ENCODE data around the gene TSC22D3.

The TSC22D3 gene

DNA sequence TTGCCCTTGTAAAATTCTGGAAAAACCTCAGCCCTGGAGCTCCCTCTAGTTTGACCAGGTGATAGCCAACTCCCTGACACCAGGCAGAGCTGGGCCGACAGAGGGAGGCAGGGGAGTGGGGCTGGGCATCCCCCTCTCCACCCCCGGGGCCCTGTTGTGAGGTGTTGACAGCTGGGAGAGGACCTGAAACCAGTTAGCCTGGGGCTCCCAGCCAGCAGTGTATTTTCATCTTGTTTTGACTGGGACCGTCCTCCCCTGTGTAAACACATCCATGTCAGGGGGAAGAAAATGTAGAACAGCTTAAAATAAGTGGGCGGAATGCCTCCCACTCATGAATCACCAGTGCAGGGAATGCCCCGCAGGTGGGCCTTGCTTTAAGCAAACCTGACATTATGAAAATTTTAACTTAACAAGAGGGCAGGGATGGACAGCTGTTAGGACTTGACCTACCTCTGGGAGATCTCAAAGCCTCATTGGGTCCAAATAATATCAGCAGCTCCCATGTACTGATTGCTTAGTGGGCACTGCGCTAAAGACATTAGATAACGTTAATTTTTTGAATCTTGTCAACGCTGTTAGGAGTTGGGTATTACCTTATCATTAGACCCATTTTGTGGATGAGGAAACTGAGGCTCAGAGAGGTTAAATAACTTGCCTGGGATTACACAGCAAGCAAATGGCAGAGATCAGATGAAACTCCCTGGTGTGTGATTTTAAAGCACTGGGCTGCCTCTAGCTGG is 45.9 kb downstream of the TSC22D3 start (continued):
- TF ChIP-seq, protein P1, sequence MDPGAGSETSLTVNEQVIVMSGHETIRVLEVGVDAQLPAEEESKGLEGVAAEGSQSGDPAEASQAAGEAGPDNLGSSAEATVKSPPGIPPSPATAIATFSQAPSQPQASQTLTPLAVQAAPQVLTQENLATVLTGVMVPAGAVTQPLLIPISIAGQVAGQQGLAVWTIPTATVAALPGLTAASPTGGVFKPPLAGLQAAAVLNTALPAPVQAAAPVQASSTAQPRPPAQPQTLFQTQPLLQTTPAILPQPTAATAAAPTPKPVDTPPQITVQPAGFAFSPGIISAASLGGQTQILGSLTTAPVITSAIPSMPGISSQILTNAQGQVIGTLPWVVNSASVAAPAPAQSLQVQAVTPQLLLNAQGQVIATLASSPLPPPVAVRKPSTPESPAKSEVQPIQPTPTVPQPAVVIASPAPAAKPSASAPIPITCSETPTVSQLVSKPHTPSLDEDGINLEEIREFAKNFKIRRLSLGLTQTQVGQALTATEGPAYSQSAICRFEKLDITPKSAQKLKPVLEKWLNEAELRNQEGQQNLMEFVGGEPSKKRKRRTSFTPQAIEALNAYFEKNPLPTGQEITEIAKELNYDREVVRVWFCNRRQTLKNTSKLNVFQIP (CRISPR knock-in tag; IDR thresholded peaks at IDR 0.05; ENCODE audit: borderline replicate concordance, low read depth), result no peak

DNA sequence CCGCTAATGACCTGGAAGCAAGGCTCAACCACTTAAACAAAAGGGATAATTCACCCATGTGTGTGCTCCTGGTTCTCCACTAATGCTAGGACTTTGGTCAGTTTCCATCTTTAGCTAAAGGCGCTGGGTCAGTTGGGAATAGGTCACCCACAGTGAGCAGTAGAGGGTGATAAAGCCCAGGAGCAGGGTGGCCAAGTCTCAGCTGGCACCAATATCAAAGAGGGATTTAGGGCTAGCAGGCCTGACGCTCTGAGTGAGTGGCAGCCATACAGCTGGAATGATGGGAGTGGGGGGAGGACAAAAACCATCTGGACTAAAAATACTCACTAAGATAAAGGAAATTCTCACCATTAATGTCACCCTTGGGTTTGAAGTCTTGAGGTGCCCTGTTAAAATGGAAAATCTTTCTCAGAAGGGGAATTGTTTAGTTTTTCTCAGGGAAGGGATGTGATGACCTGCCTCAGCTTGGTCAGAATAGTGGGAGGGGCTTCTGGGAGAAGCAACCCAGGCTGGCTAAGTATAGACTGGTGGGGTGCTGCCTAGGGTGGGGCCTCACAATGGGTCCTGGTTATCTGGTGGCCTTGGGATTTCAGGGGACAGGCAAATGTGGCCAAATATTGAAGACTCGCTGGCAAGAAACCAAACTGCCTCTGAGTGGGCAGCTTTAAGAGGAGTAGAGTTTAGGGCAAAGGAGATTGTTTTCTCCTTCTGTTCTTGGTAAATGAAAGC is 47.1 kb downstream of the TSC22D3 start:
- ATAC-seq, result no peak
- TF ChIP-seq BACH2 (CRISPR knock-in tag; IDR thresholded peaks at IDR 0.05; ENCODE audit: borderline replicate concordance) (no peak), ISL1 (CRISPR knock-in tag; IDR thresholded peaks at IDR 0.05) (no peak), ZNF8 (CRISPR knock-in tag; IDR thresholded peaks at IDR 0.05) (no peak), PPARA (CRISPR knock-in tag; IDR thresholded peaks at IDR 0.05; ENCODE audit: borderline replicate concordance) (no peak), TCF4 (CRISPR knock-in tag; IDR thresholded peaks at IDR 0.05; ENCODE audit: borderline replicate concordance) (no peak), ZNF70 (CRISPR knock-in tag; IDR thresholded peaks at IDR 0.05) (no peak), ZC3H10 (CRISPR knock-in tag; IDR thresholded peaks at IDR 0.05) (no peak), CSDC2 (CRISPR knock-in tag; IDR thresholded peaks at IDR 0.05) (no peak), SNAI2 (CRISPR knock-in tag; IDR thresholded peaks at IDR 0.05) (no peak)
- TF ChIP-seq, protein P2, sequence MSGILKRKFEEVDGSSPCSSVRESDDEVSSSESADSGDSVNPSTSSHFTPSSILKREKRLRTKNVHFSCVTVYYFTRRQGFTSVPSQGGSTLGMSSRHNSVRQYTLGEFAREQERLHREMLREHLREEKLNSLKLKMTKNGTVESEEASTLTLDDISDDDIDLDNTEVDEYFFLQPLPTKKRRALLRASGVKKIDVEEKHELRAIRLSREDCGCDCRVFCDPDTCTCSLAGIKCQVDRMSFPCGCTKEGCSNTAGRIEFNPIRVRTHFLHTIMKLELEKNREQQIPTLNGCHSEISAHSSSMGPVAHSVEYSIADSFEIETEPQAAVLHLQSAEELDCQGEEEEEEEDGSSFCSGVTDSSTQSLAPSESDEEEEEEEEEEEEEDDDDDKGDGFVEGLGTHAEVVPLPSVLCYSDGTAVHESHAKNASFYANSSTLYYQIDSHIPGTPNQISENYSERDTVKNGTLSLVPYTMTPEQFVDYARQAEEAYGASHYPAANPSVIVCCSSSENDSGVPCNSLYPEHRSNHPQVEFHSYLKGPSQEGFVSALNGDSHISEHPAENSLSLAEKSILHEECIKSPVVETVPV (CRISPR knock-in tag; IDR thresholded peaks at IDR 0.05), result no peak

DNA sequence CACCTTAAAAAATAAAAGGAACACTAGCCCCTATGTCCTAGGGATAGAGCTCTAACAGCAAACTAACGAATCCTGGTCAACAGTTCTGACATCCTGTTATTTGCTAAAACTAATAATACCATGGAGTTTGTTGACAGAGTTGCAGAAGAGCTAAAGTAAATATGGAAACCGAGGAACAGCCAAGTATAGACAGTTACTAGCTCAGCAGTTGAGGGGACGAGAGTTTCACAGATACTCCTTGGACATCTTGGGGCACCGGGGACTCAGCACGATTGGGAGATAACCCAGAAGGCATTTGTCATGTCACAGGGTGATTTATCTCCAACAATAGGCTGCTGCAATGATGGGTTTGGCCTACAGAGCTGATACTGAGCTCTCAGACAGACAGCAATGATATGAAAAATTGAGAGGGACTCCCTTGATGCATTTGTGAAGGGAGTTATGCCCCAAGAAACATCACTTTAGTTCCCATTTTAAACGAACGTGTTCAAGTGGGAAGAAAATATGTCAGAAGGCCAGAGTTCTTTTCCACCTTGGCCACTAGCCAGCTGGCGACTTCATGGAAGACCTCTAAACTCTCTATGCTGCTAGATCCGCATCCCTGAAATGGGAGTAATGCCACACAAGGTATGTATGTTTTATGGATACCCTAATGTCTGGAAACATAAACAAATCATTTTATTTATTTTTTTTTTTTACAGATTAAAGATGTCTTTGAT is 48.6 kb downstream of the TSC22D3 start:
- no peak for ATAC-seq
- TF ChIP-seq ZC3H10 (CRISPR knock-in tag; IDR thresholded peaks at IDR 0.05), result no peak
- TF ChIP-seq, protein P2 (CRISPR knock-in tag; IDR thresholded peaks at IDR 0.05), result no peak
- TF ChIP-seq ZFP30 (CRISPR knock-in tag; IDR thresholded peaks at IDR 0.05), result no peak
- TF ChIP-seq ZNF70 (CRISPR knock-in tag; IDR thresholded peaks at IDR 0.05), result no peak
- TF ChIP-seq RARB (CRISPR knock-in tag; IDR thresholded peaks at IDR 0.05), result no peak
- TF ChIP-seq, protein P3, sequence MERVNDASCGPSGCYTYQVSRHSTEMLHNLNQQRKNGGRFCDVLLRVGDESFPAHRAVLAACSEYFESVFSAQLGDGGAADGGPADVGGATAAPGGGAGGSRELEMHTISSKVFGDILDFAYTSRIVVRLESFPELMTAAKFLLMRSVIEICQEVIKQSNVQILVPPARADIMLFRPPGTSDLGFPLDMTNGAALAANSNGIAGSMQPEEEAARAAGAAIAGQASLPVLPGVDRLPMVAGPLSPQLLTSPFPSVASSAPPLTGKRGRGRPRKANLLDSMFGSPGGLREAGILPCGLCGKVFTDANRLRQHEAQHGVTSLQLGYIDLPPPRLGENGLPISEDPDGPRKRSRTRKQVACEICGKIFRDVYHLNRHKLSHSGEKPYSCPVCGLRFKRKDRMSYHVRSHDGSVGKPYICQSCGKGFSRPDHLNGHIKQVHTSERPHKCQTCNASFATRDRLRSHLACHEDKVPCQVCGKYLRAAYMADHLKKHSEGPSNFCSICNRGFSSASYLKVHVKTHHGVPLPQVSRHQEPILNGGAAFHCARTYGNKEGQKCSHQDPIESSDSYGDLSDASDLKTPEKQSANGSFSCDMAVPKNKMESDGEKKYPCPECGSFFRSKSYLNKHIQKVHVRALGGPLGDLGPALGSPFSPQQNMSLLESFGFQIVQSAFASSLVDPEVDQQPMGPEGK (CRISPR knock-in tag; IDR thresholded peaks at IDR 0.05; ENCODE audit: borderline replicate concordance), result no peak
- TF ChIP-seq ZNF8 (CRISPR knock-in tag; IDR thresholded peaks at IDR 0.05), result no peak
- no peak for TF ChIP-seq CSDC2 (CRISPR knock-in tag; IDR thresholded peaks at IDR 0.05)
- TF ChIP-seq, protein P4, sequence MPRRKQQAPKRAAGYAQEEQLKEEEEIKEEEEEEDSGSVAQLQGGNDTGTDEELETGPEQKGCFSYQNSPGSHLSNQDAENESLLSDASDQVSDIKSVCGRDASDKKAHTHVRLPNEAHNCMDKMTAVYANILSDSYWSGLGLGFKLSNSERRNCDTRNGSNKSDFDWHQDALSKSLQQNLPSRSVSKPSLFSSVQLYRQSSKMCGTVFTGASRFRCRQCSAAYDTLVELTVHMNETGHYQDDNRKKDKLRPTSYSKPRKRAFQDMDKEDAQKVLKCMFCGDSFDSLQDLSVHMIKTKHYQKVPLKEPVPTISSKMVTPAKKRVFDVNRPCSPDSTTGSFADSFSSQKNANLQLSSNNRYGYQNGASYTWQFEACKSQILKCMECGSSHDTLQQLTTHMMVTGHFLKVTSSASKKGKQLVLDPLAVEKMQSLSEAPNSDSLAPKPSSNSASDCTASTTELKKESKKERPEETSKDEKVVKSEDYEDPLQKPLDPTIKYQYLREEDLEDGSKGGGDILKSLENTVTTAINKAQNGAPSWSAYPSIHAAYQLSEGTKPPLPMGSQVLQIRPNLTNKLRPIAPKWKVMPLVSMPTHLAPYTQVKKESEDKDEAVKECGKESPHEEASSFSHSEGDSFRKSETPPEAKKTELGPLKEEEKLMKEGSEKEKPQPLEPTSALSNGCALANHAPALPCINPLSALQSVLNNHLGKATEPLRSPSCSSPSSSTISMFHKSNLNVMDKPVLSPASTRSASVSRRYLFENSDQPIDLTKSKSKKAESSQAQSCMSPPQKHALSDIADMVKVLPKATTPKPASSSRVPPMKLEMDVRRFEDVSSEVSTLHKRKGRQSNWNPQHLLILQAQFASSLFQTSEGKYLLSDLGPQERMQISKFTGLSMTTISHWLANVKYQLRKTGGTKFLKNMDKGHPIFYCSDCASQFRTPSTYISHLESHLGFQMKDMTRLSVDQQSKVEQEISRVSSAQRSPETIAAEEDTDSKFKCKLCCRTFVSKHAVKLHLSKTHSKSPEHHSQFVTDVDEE (CRISPR knock-in tag; IDR thresholded peaks at IDR 0.05), result no peak
- TF ChIP-seq ESRRG (CRISPR knock-in tag; IDR thresholded peaks at IDR 0.05), result no peak
- TF ChIP-seq ISL1 (CRISPR knock-in tag; IDR thresholded peaks at IDR 0.05), result no peak
- TF ChIP-seq, protein P5, sequence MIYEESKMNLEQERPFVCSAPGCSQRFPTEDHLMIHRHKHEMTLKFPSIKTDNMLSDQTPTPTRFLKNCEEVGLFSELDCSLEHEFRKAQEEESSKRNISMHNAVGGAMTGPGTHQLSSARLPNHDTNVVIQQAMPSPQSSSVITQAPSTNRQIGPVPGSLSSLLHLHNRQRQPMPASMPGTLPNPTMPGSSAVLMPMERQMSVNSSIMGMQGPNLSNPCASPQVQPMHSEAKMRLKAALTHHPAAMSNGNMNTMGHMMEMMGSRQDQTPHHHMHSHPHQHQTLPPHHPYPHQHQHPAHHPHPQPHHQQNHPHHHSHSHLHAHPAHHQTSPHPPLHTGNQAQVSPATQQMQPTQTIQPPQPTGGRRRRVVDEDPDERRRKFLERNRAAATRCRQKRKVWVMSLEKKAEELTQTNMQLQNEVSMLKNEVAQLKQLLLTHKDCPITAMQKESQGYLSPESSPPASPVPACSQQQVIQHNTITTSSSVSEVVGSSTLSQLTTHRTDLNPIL (CRISPR knock-in tag; IDR thresholded peaks at IDR 0.05; ENCODE audit: low read depth), result no peak
- no peak for TF ChIP-seq ARNTL (CRISPR knock-in tag; IDR thresholded peaks at IDR 0.05; ENCODE audit: borderline replicate concordance, low read depth)
- TF ChIP-seq, protein P1 (CRISPR knock-in tag; IDR thresholded peaks at IDR 0.05; ENCODE audit: borderline replicate concordance, low read depth), result no peak
- TF ChIP-seq PPARA (CRISPR knock-in tag; IDR thresholded peaks at IDR 0.05; ENCODE audit: borderline replicate concordance), result no peak
- TF ChIP-seq TOX (CRISPR knock-in tag; IDR thresholded peaks at IDR 0.05; ENCODE audit: borderline replicate concordance), result no peak
